ENCODE data around the gene SCNN1A. TPM values are rescaled to one million over a fixed set of nuclear protein-coding genes. Genes with fewer than 3 reads are reported as not detected.

Gene SCNN1A
- total and polyA plus RNA-seq, 2 donors (not counting 1 experiment from before 2014, with no cell fraction given): 0.20 TPM; not detected in 1

- peaks cover 2% of the 10 kb centered on the region for H3K4me1 Mint-ChIP-seq
- peaks cover 68% of the 10 kb centered on the region for H3K27me3 Mint-ChIP-seq
- ATAC-seq (ENCODE audit: low read depth) (no peak), DNase-seq (no peak)
- ChIA-PET CTCF (no interaction called here), POLR2A (no interaction called here)
- H3K4me3 Mint-ChIP-seq: no peak overlapping the region
- no peaks in the 10 kb centered on the region for H4K20me1 ChIP-seq (ENCODE audit: control insufficient read depth, insufficient read depth, low read length, poor library complexity, severe bottlenecking)
- H3K36me3 ChIP-seq (replicated peaks in 1 of 2; ENCODE audit: control extremely low read depth in 1 of 2, control insufficient read depth in 1 of 2, extremely low read depth in 1 of 2, insufficient read depth in 2 of 2, low read length in 1 of 2): no peaks in the 10 kb centered on the region
- H3K79me2 ChIP-seq (ENCODE audit: control insufficient read depth, insufficient read depth, low read length): no peaks in the 10 kb centered on the region
- H3K27ac ChIP-seq (ENCODE audit: low read length in 2 of 2): no peak overlapping the region
- no peak overlapping the region for H3K4me2 ChIP-seq (replicated peaks; ENCODE audit: low read depth, low read length, poor library complexity, severe bottlenecking)
- H3K27me3 ChIP-seq (replicated peaks in 1 of 4; ENCODE audit: control extremely low read depth in 1 of 4, control insufficient read depth in 3 of 4, insufficient read depth in 4 of 4, low read length in 3 of 4): peaks cover 0 to 68% (median 47%) of the 10 kb centered on the region in 4 experiments
- no peak overlapping the region for H3K4me3 ChIP-seq (ENCODE audit: control extremely low read depth in 1 of 5, extremely low read depth in 1 of 5, insufficient read depth in 1 of 5, low read depth in 2 of 5, low read length in 4 of 5)
- H2AFZ ChIP-seq (ENCODE audit: insufficient read depth, low read depth, low read length, poor library complexity, severe bottlenecking): no peak overlapping the region
- no peak overlapping the region for H3K27ac Mint-ChIP-seq
- H3K4me1 ChIP-seq (ENCODE audit: control insufficient read depth in 2 of 2, insufficient read depth in 2 of 2, low read length in 2 of 2): peaks cover 5 to 16% of the 10 kb centered on the region in 2 donors
- no peak for TF ChIP-seq CTCF (IDR thresholded peaks at IDR 0.05)
- TF ChIP-seq EZH2 (IDR thresholded peaks at IDR 0.05; ENCODE audit: borderline replicate concordance, insufficient read depth, low read depth, low read length, poor library complexity, severe bottlenecking): no peak
- no peak overlapping the region for H3K9ac ChIP-seq (ENCODE audit: low read length)
- WGBS (ENCODE audit: insufficient coverage): 92% methylated on average over 8 of the region's 8 CpGs
- peaks cover 0 to 20% (median 3%) of the 10 kb centered on the region in 3 donors for H3K9me3 ChIP-seq (ENCODE audit: control extremely low read depth in 1 of 3, control insufficient read depth in 2 of 3, insufficient read depth in 1 of 3, low read length in 2 of 3)
- no peaks in the 10 kb centered on the region for H3K9me3 Mint-ChIP-seq (ENCODE audit: insufficient read depth)
- intact Hi-C loops (cut with micrococcal nuclease): no loop called here
These were observed 28.4 kb downstream of the SCNN1A start for GRCh38 chr12:6346942-6347341.

- no peak overlapping the region for H3K4me2 ChIP-seq (replicated peaks; ENCODE audit: low read depth, low read length, poor library complexity, severe bottlenecking)
- no peak overlapping the region for H3K4me3 ChIP-seq (ENCODE audit: control extremely low read depth in 1 of 5, extremely low read depth in 1 of 5, insufficient read depth in 1 of 5, low read depth in 2 of 5, low read length in 4 of 5)
- H2AFZ ChIP-seq (ENCODE audit: insufficient read depth, low read depth, low read length, poor library complexity, severe bottlenecking): no peak overlapping the region
- CTCF ChIA-PET: no interaction called here
- TF ChIP-seq EZH2 (IDR thresholded peaks at IDR 0.05; ENCODE audit: borderline replicate concordance, insufficient read depth, low read depth, low read length, poor library complexity, severe bottlenecking) (no peak), CTCF (IDR thresholded peaks at IDR 0.05) (no peak)
- DNase-seq (no peak), ATAC-seq (ENCODE audit: low read depth) (no peak)
- no peaks in the 10 kb centered on the region for H4K20me1 ChIP-seq (ENCODE audit: control insufficient read depth, insufficient read depth, low read length, poor library complexity, severe bottlenecking)
- peaks cover 0 to 74% (median 53%) of the 10 kb centered on the region in 4 experiments for H3K27me3 ChIP-seq (replicated peaks in 1 of 4; ENCODE audit: control extremely low read depth in 1 of 4, control insufficient read depth in 3 of 4, insufficient read depth in 4 of 4, low read length in 3 of 4)
- no peak overlapping the region for H3K9ac ChIP-seq (ENCODE audit: low read length)
- Mint-ChIP-seq H3K9me3 (ENCODE audit: insufficient read depth) (no peaks in the 10 kb centered on the region), H3K27ac (peak overlapping the region; percentile 22), H3K4me1 (peaks cover 5% of the 10 kb centered on the region), H3K27me3 (peaks cover 69% of the 10 kb centered on the region), H3K4me3 (no peak overlapping the region)
- no peaks in the 10 kb centered on the region for H3K36me3 ChIP-seq (replicated peaks in 1 of 2; ENCODE audit: control extremely low read depth in 1 of 2, control insufficient read depth in 1 of 2, extremely low read depth in 1 of 2, insufficient read depth in 2 of 2, low read length in 1 of 2)
- POLR2A ChIA-PET: no interaction called here
- peaks cover 12 to 22% of the 10 kb centered on the region in 2 donors for H3K4me1 ChIP-seq (ENCODE audit: control insufficient read depth in 2 of 2, insufficient read depth in 2 of 2, low read length in 2 of 2)
- H3K9me3 ChIP-seq (ENCODE audit: control extremely low read depth in 1 of 3, control insufficient read depth in 2 of 3, insufficient read depth in 1 of 3, low read length in 2 of 3): peaks cover 0 to 26% (median 3%) of the 10 kb centered on the region in 3 donors
- H3K27ac ChIP-seq (ENCODE audit: low read length in 2 of 2): no peak overlapping the region
- no peaks in the 10 kb centered on the region for H3K79me2 ChIP-seq (ENCODE audit: control insufficient read depth, insufficient read depth, low read length)
- 83% methylated on average over 4 of the region's 5 CpGs for WGBS (ENCODE audit: insufficient coverage)
- intact Hi-C loops (cut with micrococcal nuclease): no loop called here
These were observed 29.0 kb downstream of the SCNN1A start for GRCh38 chr12:6346235-6346832.

Measured in B cell (primary cell).